GM21515 (cell line): ENCODE data around the gene TMEM236.

ENCODE experiments used
- ATAC-seq: cut with Tn5 transposase; IDR thresholded peaks from one replicate; pipeline ENCODE4 v1.9.1; 2021; ENCODE audit not compliant: unreplicated experiment

TMEM236 gene

DNA sequence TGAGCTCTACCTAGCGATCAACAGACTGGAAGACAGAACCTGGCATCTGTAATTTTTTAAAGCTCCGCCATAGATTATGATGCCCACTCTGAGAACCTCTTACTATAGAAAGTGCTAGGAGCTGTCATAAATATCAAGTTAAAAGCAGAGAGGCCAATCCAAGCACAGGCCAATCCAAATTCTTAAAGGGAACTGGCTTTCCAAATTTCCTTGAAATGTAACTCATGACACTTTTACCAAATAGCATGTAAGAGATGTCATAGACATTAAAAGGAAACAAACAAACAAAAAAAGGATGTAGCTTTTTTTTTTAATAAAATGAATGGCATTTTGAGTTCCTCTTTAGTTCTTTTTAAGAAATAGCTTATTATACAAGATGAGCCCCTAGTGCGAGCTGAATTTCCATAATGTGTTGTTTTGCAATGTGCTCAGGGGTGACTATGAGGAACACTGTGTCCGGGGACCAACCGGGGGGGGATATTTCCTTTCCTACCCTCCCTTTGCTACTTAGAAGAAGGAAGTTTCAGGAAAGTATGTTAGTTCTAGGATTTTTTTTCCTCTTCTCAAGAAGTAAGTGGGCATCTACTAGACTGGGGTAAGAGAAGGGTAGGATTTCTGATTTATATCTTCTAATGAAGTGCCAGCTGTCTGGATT lies 33.4 kb downstream of the TMEM236 start:
- no peak for ATAC-seq

DNA sequence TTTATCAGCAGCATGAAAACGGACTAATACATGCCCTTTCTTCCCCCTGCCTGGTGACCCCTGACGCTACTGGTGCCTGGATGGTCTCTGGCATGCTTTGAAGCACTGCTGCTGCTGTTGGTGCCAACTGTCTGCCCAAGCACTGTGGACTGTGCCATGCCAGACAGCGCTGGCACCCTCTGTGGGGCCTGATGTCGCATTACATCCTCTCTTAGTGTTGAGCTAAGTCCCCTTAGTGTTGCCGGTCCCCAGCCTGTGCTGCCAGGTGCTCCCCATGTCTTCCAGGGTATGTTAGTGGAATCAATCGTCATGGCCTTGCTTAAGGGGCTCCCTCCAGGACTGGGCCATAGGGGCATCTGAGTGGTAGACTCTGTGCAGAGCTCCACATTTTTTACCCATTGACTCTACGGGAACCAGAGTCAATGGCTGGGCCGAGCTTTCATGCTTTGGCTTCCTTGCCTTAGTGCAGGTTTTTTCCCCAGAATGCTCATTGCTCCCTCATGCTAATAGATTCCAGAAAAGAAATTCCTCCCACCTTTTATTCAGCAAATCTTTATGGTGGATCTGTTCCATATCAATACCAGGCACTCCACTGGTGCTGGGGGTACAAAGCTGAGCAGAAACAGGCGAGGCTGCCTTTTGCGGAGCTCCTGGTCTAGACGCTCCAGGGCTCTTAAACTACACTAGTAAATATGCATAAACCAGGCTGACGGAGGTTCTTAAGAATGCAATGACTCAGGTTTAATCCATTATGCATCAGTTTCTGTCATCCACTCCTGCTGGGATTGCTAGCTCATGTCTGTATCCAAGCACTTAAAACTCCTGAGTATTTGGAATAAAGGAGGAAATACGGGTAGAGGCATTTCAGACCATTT lies 35.3 kb downstream of the TMEM236 start:
- no peak for ATAC-seq

DNA sequence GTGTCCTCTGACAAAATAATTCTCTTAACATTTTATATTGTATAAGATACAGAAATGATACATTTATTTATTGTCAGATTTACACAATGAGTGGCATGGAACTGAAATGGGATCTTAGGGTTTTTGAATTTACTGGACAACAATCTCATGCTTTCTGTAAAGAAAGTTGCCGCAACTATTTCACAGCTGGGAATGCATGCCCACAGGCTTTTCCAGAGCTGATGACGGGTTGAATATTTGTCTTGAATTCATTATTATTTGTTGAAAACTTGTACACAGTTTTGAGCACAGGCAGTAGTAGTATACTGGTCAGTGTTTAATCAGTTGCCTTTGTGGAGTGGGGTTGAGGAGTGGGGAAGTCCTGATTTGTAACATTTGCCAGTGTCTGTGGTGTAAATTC lies 36.6 kb downstream of the TMEM236 start:
- no peak for ATAC-seq

DNA sequence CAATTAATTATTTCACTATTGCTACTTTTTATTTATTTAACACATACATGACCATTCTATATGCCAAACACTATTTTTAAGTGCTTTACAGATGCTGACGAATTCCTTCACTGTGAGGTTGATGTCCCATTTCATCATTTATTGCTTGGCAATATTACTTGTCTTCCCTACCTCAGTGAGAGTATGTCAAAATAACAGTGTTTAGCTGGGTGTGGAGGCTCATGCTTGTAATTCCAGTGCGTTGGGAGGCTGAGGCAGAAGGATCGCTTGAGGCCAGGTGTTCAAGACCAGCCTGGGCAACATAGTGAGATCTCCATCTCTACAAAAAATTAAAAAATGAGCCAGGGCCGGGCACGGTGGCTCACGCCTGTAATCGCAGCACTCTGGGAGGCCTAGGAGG lies 37.4 kb downstream of the TMEM236 start:
- ATAC-seq: no peak

DNA sequence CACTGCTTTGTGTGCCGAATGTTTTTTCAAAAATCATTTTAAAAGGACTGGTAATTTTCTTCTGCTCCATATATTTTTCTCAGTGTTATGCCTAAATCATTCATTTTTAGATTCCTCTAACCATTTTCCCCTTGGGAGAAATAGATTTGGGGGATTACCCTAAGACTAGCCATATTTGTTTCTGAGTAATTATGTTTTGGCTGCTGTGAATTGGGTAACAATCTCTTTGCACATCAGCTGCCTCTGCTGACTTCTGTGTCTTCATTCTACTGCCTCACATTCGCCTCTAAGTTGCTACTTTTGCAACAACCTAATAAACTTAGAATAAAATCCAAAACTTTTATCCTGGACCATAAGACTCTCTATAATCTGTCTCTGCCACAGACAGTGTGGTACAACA lies 38.6 kb downstream of the TMEM236 start:
- no peak for ATAC-seq

DNA sequence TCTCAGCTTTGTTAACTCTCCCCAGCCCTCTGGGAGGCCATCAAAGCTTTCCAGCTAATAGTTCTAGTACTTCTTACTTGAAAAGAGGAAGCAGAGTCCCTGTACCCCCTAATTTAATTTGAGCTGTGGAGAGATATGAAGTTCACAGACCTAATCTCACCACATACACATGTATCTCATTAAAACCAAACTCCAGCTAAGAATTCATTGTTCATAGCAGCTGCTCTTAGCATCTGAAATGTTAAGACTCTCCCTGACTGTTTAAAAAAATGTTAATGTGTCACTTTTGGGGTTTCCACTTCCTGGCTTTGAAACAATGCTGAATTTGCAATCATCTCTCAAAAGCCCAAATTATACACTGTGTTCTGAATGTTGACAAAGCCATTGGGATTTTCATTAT lies 41.0 kb downstream of the TMEM236 start:
- ATAC-seq: no peak

DNA sequence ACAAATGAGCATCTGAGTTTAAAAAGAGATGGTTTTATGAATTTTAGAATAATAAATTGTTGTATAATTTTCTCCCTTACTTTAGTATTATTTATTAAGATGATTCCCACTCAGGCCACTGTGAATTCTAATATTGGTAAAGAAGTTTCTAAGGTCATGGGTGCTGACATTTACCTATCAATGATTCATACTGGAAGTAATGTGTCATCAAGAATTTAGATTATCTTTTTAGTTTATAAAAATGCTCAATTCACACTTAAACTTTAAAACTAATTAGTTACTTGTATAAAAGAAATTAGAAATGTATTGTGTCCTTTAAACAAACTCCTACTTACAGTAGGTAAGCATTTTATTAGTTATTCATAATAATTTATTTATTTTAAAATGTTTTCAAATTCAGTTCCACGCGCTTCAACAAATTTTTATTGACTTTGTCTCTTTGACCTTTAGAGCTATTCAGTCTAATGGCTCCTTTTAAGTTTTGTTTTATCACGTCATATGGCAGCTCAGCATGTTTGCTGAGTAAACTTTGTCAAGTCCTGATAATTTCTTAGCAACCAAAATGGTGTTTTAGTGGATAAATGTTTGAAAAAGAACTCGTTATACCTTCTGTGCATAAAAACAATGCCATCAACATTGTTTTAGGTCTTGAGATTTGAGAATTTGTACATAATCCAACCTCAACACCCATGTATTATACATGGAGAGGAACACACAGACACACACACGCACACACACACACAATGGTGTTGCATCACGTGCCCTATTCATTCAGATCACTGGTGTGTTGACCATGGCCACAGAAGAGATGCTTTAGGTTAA lies 42.0 kb downstream of the TMEM236 start:
- ATAC-seq: no peak

DNA sequence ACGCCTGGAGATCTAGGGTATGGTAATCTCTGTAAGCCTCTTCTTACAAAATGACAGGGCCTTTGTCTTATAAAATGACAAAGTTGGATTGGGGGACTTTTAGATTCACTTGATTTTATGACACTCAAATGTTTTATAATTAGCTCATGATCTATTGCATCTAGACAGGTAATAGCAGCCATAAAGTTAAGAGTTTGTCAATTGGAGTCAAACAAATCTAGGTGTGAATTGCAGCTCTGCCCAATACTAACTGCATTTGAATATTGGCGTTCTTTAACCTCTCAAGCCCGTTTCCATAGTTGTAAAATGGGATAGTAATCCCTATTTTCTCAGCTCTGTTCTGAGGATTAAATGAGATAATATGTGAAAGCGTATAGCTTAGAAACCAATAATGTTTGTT lies 43.1 kb downstream of the TMEM236 start:
- ATAC-seq: no peak

DNA sequence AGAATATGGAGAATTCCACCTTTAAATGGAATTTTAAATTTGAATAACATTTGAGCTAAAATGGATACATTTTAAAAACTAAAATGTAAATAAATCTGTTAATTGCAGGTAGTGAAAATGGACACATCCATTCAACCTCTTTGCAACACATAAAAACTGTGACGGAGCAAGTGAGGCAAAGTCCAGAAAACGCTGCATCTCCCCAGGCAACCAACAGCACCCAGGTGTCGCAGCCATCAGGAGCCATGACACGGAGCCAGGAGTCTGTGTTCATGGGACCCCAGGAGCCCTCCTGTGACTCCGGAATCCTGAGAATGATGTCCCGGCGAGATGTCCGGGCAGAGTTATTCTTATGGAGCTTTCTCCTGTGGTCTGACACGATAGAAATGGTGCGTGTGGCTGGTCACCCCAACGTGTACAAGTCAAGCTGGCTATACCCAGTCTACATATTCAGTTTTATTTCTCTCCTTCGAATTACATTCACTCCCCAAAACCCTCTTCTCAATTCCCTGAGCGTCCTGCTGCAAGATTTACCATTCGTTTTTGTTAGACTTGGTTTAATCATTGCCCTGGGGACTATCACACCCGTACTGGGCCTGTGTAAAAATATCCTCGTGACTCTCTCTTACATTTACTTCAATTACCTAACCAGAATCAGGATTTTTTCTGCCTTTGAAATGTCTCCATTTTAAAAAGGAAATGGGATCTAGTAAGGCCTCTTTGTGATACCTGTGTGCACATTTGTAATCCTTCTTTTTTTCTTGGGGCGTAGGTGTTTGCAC lies 44.0 kb downstream of the TMEM236 start:
- no peak for ATAC-seq

DNA sequence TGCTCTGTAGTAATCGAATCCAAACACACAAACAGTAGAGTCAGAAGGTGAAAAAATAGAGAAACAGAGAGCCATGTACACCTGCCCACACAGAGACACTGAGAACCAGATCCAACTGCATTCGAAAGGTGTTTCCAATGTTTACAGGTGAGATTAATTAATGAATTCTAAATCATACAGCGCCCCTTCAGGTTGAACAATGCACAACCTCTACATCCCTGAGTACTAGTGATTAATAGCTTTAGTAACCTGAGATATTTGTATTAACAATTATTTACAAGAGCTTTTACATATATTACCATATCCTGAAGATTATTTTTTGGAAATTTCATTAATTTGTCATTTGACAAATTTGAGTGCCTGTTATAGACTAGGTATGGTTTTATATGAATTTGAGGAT lies 49.5 kb downstream of the TMEM236 start:
- no peak for ATAC-seq

DNA sequence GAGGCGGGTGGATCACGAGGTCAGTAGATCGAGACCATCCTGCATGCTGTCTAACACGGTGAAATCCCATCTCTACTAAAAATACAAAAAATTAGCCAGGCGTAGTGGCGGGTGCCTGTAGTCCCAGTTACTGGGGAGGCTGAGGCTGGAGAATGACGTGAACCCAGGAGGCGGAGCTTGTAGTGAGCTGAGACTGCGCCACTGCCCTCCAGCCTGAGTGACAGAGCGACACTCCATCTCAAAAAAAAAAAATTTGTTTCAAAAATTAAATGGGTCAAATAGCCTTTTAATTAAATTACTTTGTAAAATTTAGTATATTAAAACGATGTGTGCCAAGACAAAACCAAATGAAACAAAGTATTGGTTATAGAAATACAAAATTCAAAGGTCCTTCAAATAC lies 50.3 kb downstream of the TMEM236 start:
- ATAC-seq: no peak

DNA sequence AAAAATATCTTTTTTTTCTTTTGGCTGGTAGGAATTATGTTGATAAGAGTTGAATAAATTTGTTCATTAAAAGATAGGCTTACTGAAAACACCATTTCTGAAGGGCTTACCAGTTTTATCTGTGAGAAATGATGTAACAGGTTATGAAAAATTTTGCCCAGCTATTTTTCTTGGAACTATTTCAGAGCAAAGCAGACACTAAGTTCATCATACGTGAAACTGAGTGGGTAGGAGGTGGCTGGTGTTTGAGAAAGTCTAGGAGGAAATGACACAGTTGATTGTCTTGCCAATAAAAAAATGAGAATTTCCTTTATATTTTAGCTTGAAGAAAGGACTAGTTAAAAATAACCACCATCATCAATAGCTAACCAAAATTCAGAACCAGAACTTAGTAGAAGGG lies 51.0 kb downstream of the TMEM236 start:
- no peak for ATAC-seq

DNA sequence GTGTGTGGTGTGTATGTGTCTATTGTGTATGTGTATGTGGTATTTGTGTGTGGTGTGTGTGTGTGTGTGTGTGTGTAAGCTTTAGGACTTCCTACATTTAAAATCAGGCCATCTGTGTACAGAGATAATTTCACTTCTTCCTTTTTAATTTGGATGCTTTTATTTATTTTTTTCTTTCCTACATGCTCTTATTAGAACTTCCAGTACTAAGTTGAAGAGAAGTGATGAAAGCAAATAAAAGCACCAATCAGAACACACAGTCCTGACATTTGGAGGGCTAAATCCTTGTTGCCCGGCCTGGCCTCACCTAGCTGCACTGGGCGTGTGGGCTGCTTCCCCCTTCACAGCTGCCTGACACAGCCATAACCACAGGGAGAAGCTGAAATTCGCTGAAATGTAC lies 53.3 kb downstream of the TMEM236 start:
- ATAC-seq: no peak

DNA sequence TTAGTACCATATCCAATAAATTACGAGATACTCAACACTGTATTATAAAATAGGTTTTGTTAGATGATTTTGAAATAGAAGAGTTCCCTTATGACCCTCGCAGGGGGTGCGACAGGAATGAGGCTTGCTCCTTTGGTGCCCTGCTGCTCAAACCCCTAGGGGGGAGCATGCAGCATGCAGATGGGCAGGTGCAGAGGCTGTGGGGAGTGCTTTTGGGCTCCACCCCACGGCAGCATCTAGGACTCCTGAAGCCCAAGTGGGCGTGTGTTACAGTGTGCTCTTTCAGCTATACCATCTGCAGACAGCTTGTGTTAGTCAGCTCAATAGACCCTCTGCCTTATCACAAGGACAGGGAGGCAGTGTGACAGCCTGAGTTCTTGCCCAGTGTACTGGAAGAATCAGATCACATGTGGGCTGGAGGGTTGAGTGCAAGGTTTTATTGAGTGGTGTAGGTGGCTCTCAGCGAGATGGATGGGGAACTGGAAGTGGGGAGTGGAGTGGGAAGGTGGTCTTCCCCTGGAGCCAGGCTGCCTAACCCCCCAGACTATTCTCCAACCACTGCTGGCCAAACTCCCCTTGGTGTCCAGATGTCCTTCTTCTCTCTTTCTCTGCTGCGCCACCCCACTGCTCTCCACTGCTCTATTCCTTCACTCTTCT lies 54.0 kb downstream of the TMEM236 start:
- peak; percentile 72 for ATAC-seq

DNA sequence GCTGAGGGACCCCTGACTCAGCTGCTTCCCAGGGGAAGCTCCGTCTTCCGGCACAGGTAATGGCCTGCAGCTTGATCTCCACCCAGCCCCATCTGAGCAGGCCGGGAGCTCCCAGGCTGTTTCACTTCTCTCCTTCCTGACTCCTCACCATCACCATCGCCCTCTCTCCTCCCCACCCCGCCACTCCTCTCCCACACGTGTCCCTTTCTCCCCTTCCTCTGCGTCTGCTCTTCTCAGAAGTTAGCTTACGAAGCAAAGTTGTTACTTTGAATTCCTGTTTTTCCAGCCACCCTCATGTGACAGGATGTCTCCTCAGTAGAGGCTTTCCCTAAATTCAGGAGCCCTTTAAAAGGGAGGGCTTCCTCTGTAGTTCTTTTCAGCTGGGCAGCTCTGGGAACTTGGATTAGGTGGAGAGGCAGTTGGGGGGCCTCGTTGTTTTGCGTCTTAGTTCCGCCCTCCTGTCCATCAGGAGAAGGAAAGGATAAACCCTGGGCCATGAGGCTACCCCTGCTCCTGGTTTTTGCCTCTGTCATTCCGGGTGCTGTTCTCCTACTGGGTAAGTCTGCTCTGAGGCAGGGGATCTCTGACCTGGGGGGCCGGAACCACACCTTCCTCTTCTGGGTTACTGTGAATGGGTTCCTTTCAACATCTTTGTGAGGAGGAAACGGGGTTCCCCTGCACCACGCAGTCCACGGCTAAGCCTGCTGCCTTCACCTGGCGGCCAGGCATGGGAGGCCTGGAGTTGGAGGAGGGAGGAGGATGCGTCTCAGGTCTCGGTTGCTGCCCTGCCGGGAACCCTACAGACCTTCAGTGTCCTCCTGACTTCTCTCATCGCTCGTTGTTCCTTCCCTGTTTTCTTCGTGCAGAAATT lies 57.2 kb downstream of the TMEM236 start, which contains the start of gene MRC1:
MRC1 (plus strand) TSS at position 378 of the 871 bp plus-strand sequence; CDS start at position 496, 118 bp downstream.
- ATAC-seq: no peak

DNA sequence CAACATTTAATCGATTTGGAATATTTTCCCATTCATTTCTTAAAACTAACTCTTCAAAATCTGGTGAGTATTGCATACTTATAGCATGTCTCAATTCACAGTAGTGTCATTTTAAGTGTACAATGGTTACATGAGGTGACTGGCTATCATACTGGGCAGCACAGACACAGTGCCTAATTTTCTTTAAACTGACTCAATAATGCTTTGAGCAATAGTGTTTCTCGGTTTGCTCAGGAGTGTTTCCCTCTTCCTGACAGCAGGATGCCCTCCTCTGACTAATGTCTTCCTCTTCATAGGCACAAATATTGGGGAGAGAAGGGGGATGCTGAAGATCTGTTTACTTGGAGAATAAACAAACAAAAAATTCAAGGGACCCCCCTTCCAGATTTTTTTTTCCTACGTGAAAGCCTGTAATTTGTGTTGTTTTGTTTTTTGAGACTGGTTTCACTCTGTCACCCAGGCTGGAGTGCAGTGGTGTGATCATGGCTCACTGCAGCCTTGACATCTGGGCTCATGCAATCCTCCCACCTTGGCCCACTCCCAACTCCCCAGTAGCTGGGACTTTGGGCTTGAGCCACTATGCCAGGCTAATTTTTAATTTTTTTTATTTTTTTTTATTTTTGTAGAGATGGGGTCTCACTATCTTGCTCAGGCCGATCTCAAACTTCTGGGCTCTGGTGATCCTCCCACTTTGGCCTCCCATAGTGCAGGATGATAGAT lies 59.3 kb downstream of the TMEM236 start:
- ATAC-seq: no peak

DNA sequence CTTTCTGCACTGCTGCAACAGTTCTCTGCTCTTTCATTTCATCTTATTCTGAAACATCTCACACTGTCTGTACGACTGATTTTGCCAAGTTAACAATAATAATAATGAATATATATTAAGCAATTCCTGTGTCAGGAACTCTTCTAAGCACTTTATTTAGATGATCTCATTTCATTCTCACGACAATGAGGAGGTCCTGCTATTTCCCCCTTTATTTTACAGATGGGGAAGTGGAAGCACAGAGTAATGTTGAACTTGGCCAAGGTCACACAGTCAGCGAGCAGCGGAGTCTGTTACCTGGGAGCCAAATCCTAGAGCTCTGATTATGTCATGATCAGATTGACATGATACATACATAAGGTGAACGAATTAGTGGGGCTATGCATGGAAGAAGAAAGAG lies 63.0 kb downstream of the TMEM236 start:
- ATAC-seq: no peak

DNA sequence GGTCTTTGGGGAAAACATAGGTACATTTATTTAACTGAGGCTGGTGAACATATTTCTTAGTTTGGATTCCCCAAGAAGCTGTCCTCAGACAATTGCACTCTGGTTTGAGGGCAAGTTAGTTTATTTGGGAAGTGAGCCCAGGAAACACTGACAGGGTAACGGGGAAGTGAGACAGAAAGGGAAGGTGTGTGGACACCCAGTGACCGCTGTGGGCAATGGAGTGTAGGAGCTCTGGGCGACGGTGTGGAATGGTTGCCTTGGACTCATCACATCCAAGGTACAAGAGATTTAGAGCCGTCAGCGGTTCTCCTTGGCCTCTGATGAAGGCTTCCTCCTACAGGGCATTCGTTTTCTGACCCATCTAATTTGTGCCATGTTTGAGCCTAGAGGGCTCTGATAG lies 64.2 kb downstream of the TMEM236 start:
- no peak for ATAC-seq

DNA sequence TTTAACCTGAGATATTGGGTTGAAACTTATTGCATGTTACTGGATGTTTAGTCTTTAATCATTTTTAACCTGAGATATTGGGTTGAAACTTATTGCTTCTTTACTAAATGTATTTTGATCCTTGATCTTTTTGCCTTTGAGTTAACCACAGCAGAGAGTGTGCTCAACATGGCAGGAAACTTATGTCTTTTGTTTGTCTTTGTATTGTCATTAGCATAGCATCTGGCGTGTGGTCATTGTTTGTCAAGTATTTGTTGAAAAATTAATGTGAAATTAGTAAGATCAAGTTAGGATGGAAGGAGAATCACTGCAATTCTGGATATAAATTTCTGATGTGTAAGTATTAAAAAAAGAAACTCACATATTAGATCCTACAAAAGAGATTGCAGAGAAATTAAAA lies 65.3 kb downstream of the TMEM236 start:
- no peak for ATAC-seq
